NCI-H524 (cell line): ENCODE results near the gene NRCAM.

Experiments used
- DNase-seq, 2 experiments: peaks; one replicate each; lab custom pipeline; 2025; lab: John Stamatoyannopoulos, UW

NRCAM gene

GRCh38 chr7:108157606-108158335 is 298.5 kb downstream of the NRCAM start:
- DNase-seq, result no peak

GRCh38 chr7:108156897-108157605 is 299.2 kb downstream of the NRCAM start:
- no peak for DNase-seq

GRCh38 chr7:108152198-108152597 is 304.0 kb downstream of the NRCAM start:
- DNase-seq, result no peak

- no peak for DNase-seq
Measured at GRCh38 chr7:108149908-108150307, 306.3 kb downstream of the NRCAM start.

- DNase-seq, result no peak
Measured at GRCh38 chr7:108149119-108149518, 307.1 kb downstream of the NRCAM start.

GRCh38 chr7:108147031-108147563 is 309.1 kb downstream of the NRCAM start:
- peak; percentile 99 for DNase-seq

- DNase-seq, result peak; percentile 66 to 87
Measured at GRCh38 chr7:108146070-108146842, 310.0 kb downstream of the NRCAM start.

GRCh38 chr7:108145401-108145800 is 310.8 kb downstream of the NRCAM start:
- DNase-seq, result no peak

GRCh38 chr7:108144931-108145330 is 311.3 kb downstream of the NRCAM start:
- no peak for DNase-seq

GRCh38 chr7:108143658-108144420 is 312.4 kb downstream of the NRCAM start:
- DNase-seq, result no peak

- DNase-seq, result no peak
Measured at GRCh38 chr7:108142675-108143259, 313.5 kb downstream of the NRCAM start.

- no peak for DNase-seq
Measured at GRCh38 chr7:108142180-108142579, 314.1 kb downstream of the NRCAM start.

GRCh38 chr7:108140671-108141070 is 315.6 kb downstream of the NRCAM start:
- DNase-seq, result no peak

GRCh38 chr7:108138911-108139310 is 317.3 kb downstream of the NRCAM start:
- no peak for DNase-seq

- DNase-seq, result no peak
Measured at GRCh38 chr7:108137993-108138392, 318.2 kb downstream of the NRCAM start.

GRCh38 chr7:108137040-108137439 is 319.2 kb downstream of the NRCAM start:
- no peak for DNase-seq

GRCh38 chr7:108136191-108136688 is 320.0 kb downstream of the NRCAM start:
- no peak for DNase-seq

GRCh38 chr7:108135446-108136190 is 320.6 kb downstream of the NRCAM start:
- no peak for DNase-seq

GRCh38 chr7:108134486-108134885 is 321.8 kb downstream of the NRCAM start:
- no peak for DNase-seq

- no peak for DNase-seq
Measured at GRCh38 chr7:108132551-108133265, 323.5 kb downstream of the NRCAM start.
